Spleen (tissue), 7 donors: ENCODE data around the gene TLE4.

Experiments
- POLR2A ChIP-seq, 3 donors: fragments of 450-650 bp; IDR thresholded peaks; one replicate each; pipeline ENCODE4 v1.5.1; 2017; ENCODE audit warnings: antibody characterized with exemption in 3 of 3, mild to moderate bottlenecking in 1 of 3
- POLR2AphosphoS5 ChIP-seq, 3 donors: sonication (generic); formaldehyde crosslinking; IDR thresholded peaks; one replicate each; pipeline ENCODE4 v1.5.1; 2017; ENCODE audit warnings: antibody characterized with exemption in 3 of 3
- TF ChIP-seq, protein P1 (sequence below), 11 experiments: fragments of 200-600 bp in 7 of 11; fragments of 450-650 bp in 4 of 11; sonication (generic) in 4 of 11; IDR thresholded peaks in 8 of 11; conservative IDR thresholded peaks in 3 of 11; 1 replicate in 7 of 11; 2 replicates in 4 of 11; pipeline versions ENCODE4 v1.4.0 to v1.8.0; 2016 to 2021; ENCODE audit warnings: antibody characterized with exemption in 11 of 11, inconsistent platforms in 4 of 11, mild to moderate bottlenecking in 1 of 11
- donor health status: DM: no; HTN: no; CAD: no; lungs with moderate emphysema.
- donor health status: DM: no; HTN: no; CAD: no.
- donor health status: DM: no; HTN: no; CAD: no.

GRCh38 chr9:79603222-79603920, 31.6 kb downstream of the TLE4 start:
- TF ChIP-seq, protein P1, sequence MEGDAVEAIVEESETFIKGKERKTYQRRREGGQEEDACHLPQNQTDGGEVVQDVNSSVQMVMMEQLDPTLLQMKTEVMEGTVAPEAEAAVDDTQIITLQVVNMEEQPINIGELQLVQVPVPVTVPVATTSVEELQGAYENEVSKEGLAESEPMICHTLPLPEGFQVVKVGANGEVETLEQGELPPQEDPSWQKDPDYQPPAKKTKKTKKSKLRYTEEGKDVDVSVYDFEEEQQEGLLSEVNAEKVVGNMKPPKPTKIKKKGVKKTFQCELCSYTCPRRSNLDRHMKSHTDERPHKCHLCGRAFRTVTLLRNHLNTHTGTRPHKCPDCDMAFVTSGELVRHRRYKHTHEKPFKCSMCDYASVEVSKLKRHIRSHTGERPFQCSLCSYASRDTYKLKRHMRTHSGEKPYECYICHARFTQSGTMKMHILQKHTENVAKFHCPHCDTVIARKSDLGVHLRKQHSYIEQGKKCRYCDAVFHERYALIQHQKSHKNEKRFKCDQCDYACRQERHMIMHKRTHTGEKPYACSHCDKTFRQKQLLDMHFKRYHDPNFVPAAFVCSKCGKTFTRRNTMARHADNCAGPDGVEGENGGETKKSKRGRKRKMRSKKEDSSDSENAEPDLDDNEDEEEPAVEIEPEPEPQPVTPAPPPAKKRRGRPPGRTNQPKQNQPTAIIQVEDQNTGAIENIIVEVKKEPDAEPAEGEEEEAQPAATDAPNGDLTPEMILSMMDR (IDR thresholded peaks at IDR 0.05 in 8 of 11, conservative IDR thresholded peaks at IDR 0.05 in 3 of 11), result no peak
- no peak for TF ChIP-seq POLR2AphosphoS5 (IDR thresholded peaks at IDR 0.05)
- TF ChIP-seq POLR2A (IDR thresholded peaks at IDR 0.05), result no peak
